H1 (cell line): Measurements from ENCODE around the gene SENP2. TPM values are rescaled to one million over a fixed set of nuclear protein-coding genes. Genes with fewer than 3 reads are reported as not detected.

ENCODE experiments used
- CTCF ChIA-PET: fragments of 300-600 bp; sonication (Branson Sonifier 250); formaldehyde crosslinking; loops from one replicate; lab custom pipeline; 2021; ENCODE audit not compliant: partially characterized antibody; lab: Charles Lee
- POLR2A ChIA-PET: fragments of 300-600 bp; sonication (Branson Sonifier 250); formaldehyde crosslinking; loops from one replicate; lab custom pipeline; 2021; ENCODE audit warnings: inconsistent platforms; ENCODE audit not compliant: partially characterized antibody; lab: Charles Lee
- DNase-seq, 2 experiments: peaks; one replicate each; pipeline versions ENCODE4 v3.0.0 to v3.0.0-alpha.2; 2010 to 2022; ENCODE audit warnings: low spot score in 2 of 2, low read depth in 1 of 2, mixed read lengths in 1 of 2
- FAIRE-seq: peaks from 2 replicates; lab custom pipeline; 2011; peaks lifted over from hg19 to GRCh38; lab: Jason Lieb, UNC
- H2AFZ ChIP-seq: 2 replicates; pipeline ENCODE4 v1.8.1; 2012; ENCODE audit warnings: low read length, inconsistent platforms
- H2AK5ac ChIP-seq: 2 replicates; pipeline ENCODE4 v1.6.1; 2013; ENCODE audit warnings: low read depth, low read length
- H2BK120ac ChIP-seq: replicated peaks from 2 replicates; pipeline ENCODE3; 2013; ENCODE audit warnings: low read depth, low read length, inconsistent platforms
- H2BK12ac ChIP-seq: 2 replicates; pipeline ENCODE4 v1.6.1; 2013; ENCODE audit warnings: low read depth, low read length
- H2BK15ac ChIP-seq: 2 replicates; pipeline ENCODE4 v1.6.1; 2013; ENCODE audit warnings: low read length
- H2BK20ac ChIP-seq: 2 replicates; pipeline ENCODE4 v1.6.1; 2013; ENCODE audit warnings: low read length
- H2BK5ac ChIP-seq: 2 replicates; pipeline ENCODE4 v1.6.1; 2013; ENCODE audit warnings: low read depth, low read length
- H3K14ac ChIP-seq: 2 replicates; pipeline ENCODE4 v1.6.1; 2013; ENCODE audit warnings: inconsistent platforms; ENCODE audit not compliant: insufficient read length
- H3K18ac ChIP-seq: 2 replicates; pipeline ENCODE4 v1.6.1; 2013; ENCODE audit warnings: low read length; ENCODE audit errors: extremely low read depth
- H3K23ac ChIP-seq: 2 replicates; pipeline ENCODE4 v1.6.1; 2013; ENCODE audit warnings: inconsistent platforms; ENCODE audit not compliant: insufficient read length
- H3K23me2 ChIP-seq: 2 replicates; pipeline ENCODE4 v1.6.1; 2013; ENCODE audit warnings: low read depth, low read length
- H3K27ac ChIP-seq: 2 replicates; pipeline ENCODE4 v1.6.1; 2011; ENCODE audit warnings: low read depth, low read length, inconsistent platforms
- H3K27me3 ChIP-seq, 4 experiments: replicated peaks in 1 of 4; 1 replicate in 1 of 4; 2 replicates in 3 of 4; pipeline versions ENCODE4 v1.6.1 to v1.8.1; 2011 to 2013; ENCODE audit warnings: low read length in 3 of 4, mild to moderate bottlenecking in 3 of 4, inconsistent platforms in 2 of 4, mixed read lengths in 2 of 4, moderate library complexity in 1 of 4; ENCODE audit not compliant: control insufficient read depth in 3 of 4, insufficient read depth in 3 of 4; ENCODE audit errors: extremely low read depth in 1 of 4
- H3K36me3 ChIP-seq, 4 experiments: 2 replicates each; pipeline versions ENCODE4 v1.6.1 to v1.8.1; 2011 to 2013; ENCODE audit warnings: mild to moderate bottlenecking in 4 of 4, low read length in 3 of 4, moderate library complexity in 2 of 4, control low read depth in 1 of 4, inconsistent platforms in 1 of 4; ENCODE audit not compliant: insufficient read depth in 4 of 4, control insufficient read depth in 2 of 4
- H3K4ac ChIP-seq: replicated peaks from 2 replicates; pipeline ENCODE3; 2013; ENCODE audit warnings: low read length, low read depth, mixed read lengths, inconsistent platforms; ENCODE audit not compliant: insufficient read length
- H3K4me1 ChIP-seq, 4 experiments: replicated peaks in 1 of 4; 1 replicate in 1 of 4; 2 replicates in 3 of 4; pipeline versions ENCODE4 v1.6.1 to v1.8.1; 2011 to 2013; ENCODE audit warnings: low read length in 3 of 4, inconsistent platforms in 2 of 4, mixed read lengths in 1 of 4; ENCODE audit not compliant: insufficient read depth in 4 of 4, control insufficient read depth in 3 of 4
- H3K4me2 ChIP-seq, 2 experiments: 2 replicates each; pipeline versions ENCODE4 v1.6.1 to v1.8.1; 2011 to 2013; ENCODE audit warnings: low read depth in 2 of 2, low read length in 2 of 2, control low read depth in 1 of 2, inconsistent platforms in 1 of 2, mild to moderate bottlenecking in 1 of 2; ENCODE audit not compliant: insufficient read depth in 1 of 2
- H3K4me3 ChIP-seq, 4 experiments: fragments of 200-600, 300-600 bp in 1 of 4; sonication (generic), shearing (Covaris generic), sonication (Bioruptor Twin) in 1 of 4; 2 replicates each; pipeline versions ENCODE4 v1.5.1 to v1.8.1; 2011 to 2016; ENCODE audit warnings: low read length in 4 of 4, low read depth in 3 of 4, control low read depth in 2 of 4, inconsistent platforms in 2 of 4, mild to moderate bottlenecking in 2 of 4, mixed read lengths in 1 of 4, moderate library complexity in 1 of 4; ENCODE audit not compliant: insufficient read depth in 2 of 4; ENCODE audit errors: extremely low read depth in 1 of 4
- H3K56ac ChIP-seq: replicated peaks from 2 replicates; pipeline ENCODE3; 2013; ENCODE audit warnings: low read depth, mild to moderate bottlenecking, mixed read lengths, low read length, inconsistent platforms; ENCODE audit not compliant: insufficient read length
- H3K79me1 ChIP-seq: 2 replicates; pipeline ENCODE4 v1.6.1; 2013; ENCODE audit warnings: low read depth, low read length, control low read depth
- H3K79me2 ChIP-seq, 2 experiments: 2 replicates each; pipeline versions ENCODE4 v1.6.1 to v1.8.1; 2012 to 2013; ENCODE audit warnings: low read length in 2 of 2, mild to moderate bottlenecking in 2 of 2, inconsistent platforms in 1 of 2; ENCODE audit not compliant: insufficient read depth in 2 of 2, control insufficient read depth in 1 of 2
- H3K9ac ChIP-seq, 4 experiments: replicated peaks in 1 of 4; 1 replicate in 1 of 4; 2 replicates in 3 of 4; pipeline versions ENCODE4 v1.6.1 to v1.8.1; 2011 to 2013; ENCODE audit warnings: low read depth in 3 of 4, low read length in 3 of 4, control low read depth in 2 of 4, mild to moderate bottlenecking in 2 of 4, moderate library complexity in 2 of 4, inconsistent platforms in 1 of 4; ENCODE audit errors: extremely low read depth in 1 of 4
- H3K9me3 ChIP-seq, 2 experiments: 2 replicates each; pipeline versions ENCODE4 v1.6.1 to v1.8.1; 2012 to 2013; ENCODE audit warnings: mild to moderate bottlenecking in 2 of 2, moderate library complexity in 2 of 2, control low read depth in 1 of 2, inconsistent platforms in 1 of 2, low read depth in 1 of 2, low read length in 1 of 2, mixed read lengths in 1 of 2; ENCODE audit not compliant: insufficient read depth in 2 of 2
- H4K20me1 ChIP-seq, 2 experiments: replicated peaks in 1 of 2; 2 replicates each; pipeline versions ENCODE3 to v1.8.1; 2011 to 2013; ENCODE audit warnings: inconsistent platforms in 2 of 2, low read length in 2 of 2, mild to moderate bottlenecking in 1 of 2; ENCODE audit not compliant: insufficient read depth in 2 of 2, control insufficient read depth in 1 of 2
- H4K5ac ChIP-seq: 2 replicates; pipeline ENCODE4 v1.6.1; 2013; ENCODE audit warnings: low read length, low read depth, mixed read lengths, inconsistent platforms; ENCODE audit not compliant: insufficient read length
- H4K8ac ChIP-seq: 2 replicates; pipeline ENCODE4 v1.8.0; 2013; ENCODE audit warnings: mild to moderate bottlenecking, moderate library complexity, low read length, inconsistent platforms; ENCODE audit not compliant: insufficient read depth; ENCODE audit errors: extremely low read depth
- H4K91ac ChIP-seq: replicated peaks from 2 replicates; pipeline ENCODE3; 2013; ENCODE audit warnings: low read length, mixed read lengths, inconsistent platforms; ENCODE audit not compliant: insufficient read length
- BACH1 ChIP-seq: IDR thresholded peaks from 2 replicates; pipeline ENCODE4 v1.6.1; 2012; ENCODE audit warnings: low read length, improper control_type of control experiment
- BRCA1 ChIP-seq: IDR thresholded peaks from 2 replicates; pipeline ENCODE4 v1.6.1; 2012; ENCODE audit warnings: low read depth, low read length, improper control_type of control experiment
- CBX8 ChIP-seq: fragments of 300-800, 300-1000 bp; sonication (generic); IDR thresholded peaks from 2 replicates; pipeline ENCODE4 v1.7.1; 2016; ENCODE audit warnings: low read depth, low read length, borderline replicate concordance
- KDM5A ChIP-seq: fragments of 200-600 bp; IDR thresholded peaks from 2 replicates; pipeline ENCODE4 v1.7.1; 2012; ENCODE audit warnings: mild to moderate bottlenecking, low read length, inconsistent platforms, mixed read lengths
- MAFK ChIP-seq: IDR thresholded peaks from 2 replicates; pipeline ENCODE4 v1.6.1; 2012; ENCODE audit warnings: low read depth, mild to moderate bottlenecking, improper control_type of control experiment, low read length
- POU5F1 ChIP-seq: IDR thresholded peaks from 2 replicates; pipeline ENCODE4 v1.6.1; 2011; ENCODE audit warnings: low read depth, mild to moderate bottlenecking, low read length, moderate library complexity
- RAD21 ChIP-seq, 2 experiments: IDR thresholded peaks in 1 of 2; conservative IDR thresholded peaks in 1 of 2; 2 replicates each; pipeline ENCODE4 v1.6.1; 2011; ENCODE audit warnings: low read depth in 2 of 2, low read length in 2 of 2, improper control_type of control experiment in 1 of 2, inconsistent platforms in 1 of 2, mild to moderate bottlenecking in 1 of 2, moderate library complexity in 1 of 2
- RBBP5 ChIP-seq: IDR thresholded peaks from 2 replicates; pipeline ENCODE4 v1.7.1; 2012; ENCODE audit warnings: low read depth, mild to moderate bottlenecking, inconsistent platforms, low read length, moderate library complexity, borderline replicate concordance
- RFX5 ChIP-seq: IDR thresholded peaks from 2 replicates; pipeline ENCODE4 v1.6.1; 2011; ENCODE audit warnings: low read depth, low read length, improper control_type of control experiment, borderline replicate concordance
- SIN3A ChIP-seq, 2 experiments: IDR thresholded peaks in 1 of 2; conservative IDR thresholded peaks in 1 of 2; 2 replicates each; pipeline ENCODE4 v1.6.1; 2011 to 2012; ENCODE audit warnings: low read length in 2 of 2, improper control_type of control experiment in 1 of 2, low read depth in 1 of 2, mild to moderate bottlenecking in 1 of 2
- SIRT6 ChIP-seq: IDR thresholded peaks from one replicate; pipeline ENCODE4 v1.7.1; 2012; ENCODE audit warnings: low read length, inconsistent platforms
- YY1 ChIP-seq: IDR thresholded peaks from 2 replicates; pipeline ENCODE4 v1.6.1; 2011; ENCODE audit warnings: low read depth, mild to moderate bottlenecking, low read length
- WGBS, 2 experiments: shearing (Covaris generic) in 1 of 2; methylation state at CpG; one replicate each; pipeline versions ENCODE4 v1.1.6 to v1.1.7; 2013 to 2015; ENCODE audit warnings: low lambda C conversion rate in 2 of 2, mixed read lengths in 2 of 2, inconsistent platforms in 1 of 2, low coverage in 1 of 2, missing lambda C conversion rate in 1 of 2; ENCODE audit not compliant: insufficient replicate concordance in 2 of 2, insufficient coverage in 1 of 2, insufficient read length in 1 of 2; ENCODE audit errors: extremely low coverage in 1 of 2, missing lambda C conversion rate in 1 of 2; 5-methylcytosine and 5-hydroxymethylcytosine counted together
- polyA plus RNA-seq, 7 experiments: library from polyadenylated mRNA; depleted of rRNA in 3 of 7; stranded (reverse) in 5 of 7; unstranded in 2 of 7; fragments of >200 nt in 5 of 7; fragments of 200-250 nt in 2 of 7; gene quantifications; 1 replicate in 5 of 7; 2 replicates in 1 of 7; 4 replicates in 1 of 7; pipeline versions ENCODE4 v1.2.1 to v1.2.3, GENCODE V29; 2011 to 2013; ENCODE audit warnings: missing spikeins in 2 of 7, mixed read lengths in 2 of 7
- total RNA-seq: library from RNA; stranded (reverse); fragmentation: NEBNext Ultra II Directional; extraction: Animal tissue kit (Norgen Biotek cat#: 25700); gene quantifications from 2 replicates; pipeline ENCODE4 v1.2.1, GENCODE V29; 2021
- TF ChIP-seq, protein P1 (sequence below): IDR thresholded peaks from 2 replicates; pipeline ENCODE4 v1.6.1; 2011; ENCODE audit warnings: low read depth, mild to moderate bottlenecking, low read length; ENCODE audit not compliant: insufficient read depth

The SENP2 gene
- total and polyA plus RNA-seq, 2 of the 8 experiments (the other 6 are each of a cell fraction or from before 2014, with no cell fraction given), result 25.2 to 69.3 TPM

- Histone ChIP-seq H3K56ac (no peak overlapping the region), H4K20me1 (peaks cover 11% of the 10 kb centered on the region in 2 experiments), H3K4ac (no peak overlapping the region), H3K9me3 (no peaks in the 10 kb centered on the region), H3K4me3 (peak overlapping the region; percentile 75 to 90 (median 84)), H3K27ac (peak overlapping the region; percentile 69), H2AK5ac (no peak overlapping the region), H3K79me1 (peaks cover 12% of the 10 kb centered on the region), H2BK12ac (no peak overlapping the region), H3K14ac (no peak overlapping the region), H3K4me1 (peaks cover 0 to 22% (median 7%) of the 10 kb centered on the region in 4 experiments; a peak in 5 of 7 replicates), H4K91ac (no peak overlapping the region), H3K36me3 (peaks cover 0 to 7% (median 2%) of the 10 kb centered on the region in 4 experiments; a peak in 3 of 8 replicates), H2AFZ (no peak overlapping the region), H3K79me2 (peaks cover 25 to 83% of the 10 kb centered on the region in 2 experiments), H3K18ac (no peak overlapping the region), H2BK15ac (no peak overlapping the region), H3K4me2 (peak overlapping the region; percentile 90 to 97), H2BK20ac (no peak overlapping the region), H2BK120ac (no peak overlapping the region), H3K27me3 (no peaks in the 10 kb centered on the region), H3K23ac (no peak overlapping the region), H3K9ac (peak overlapping the region; percentile 31 to 86 (median 84)), H2BK5ac (peak overlapping the region; percentile 46; the same call in 1 of the 2 replicates), H3K23me2 (peaks cover 12% of the 10 kb centered on the region), H4K5ac (no peak overlapping the region), H4K8ac (peak overlapping the region; percentile 54; the same call in 1 of the 2 replicates)
- CTCF ChIA-PET, result interaction anchor here (0.6 to 1.5 kb wide), 7 partner anchors 9 to 74 kb away, joined by 3 to 8 read pairs (median 3); no protein-coding TSS in a partner anchor
- 25% methylated on average over 7 of the region's 7 CpGs; no CpG with 5 or more reads in 1 of the 2 experiments for whole genome bisulfite sequencing, 2 experiments
- no peak for FAIRE-seq
- DNase-seq, result no peak
- POLR2A ChIA-PET, result interaction anchor here (0.6 to 2.1 kb wide), 11 partner anchors 11 to 350 kb away, joined by 3 to 11 read pairs (median 4); partner anchors contain the start of genes TMEM41A and TRA2B
- TF ChIP-seq CBX8 (no peak), RFX5 (no peak), MAFK (no peak), KDM5A (no peak), SIRT6 (no peak), POU5F1 (no peak), RBBP5 (no peak), YY1 (no peak), SIN3A (conservative IDR thresholded peaks at IDR 0.05 in 1 of 2, IDR thresholded peaks at IDR 0.05 in 1 of 2; ENCODE audit: low read depth in 1 of 2, low read length in 2 of 2) (no peak; a peak in 1 of 4 replicates), BRCA1 (no peak), RAD21 (IDR thresholded peaks at IDR 0.05 in 1 of 2, conservative IDR thresholded peaks at IDR 0.05 in 1 of 2; ENCODE audit: low read depth in 2 of 2, low read length in 2 of 2) (no peak), BACH1 (no peak)
- TF ChIP-seq, protein P1, sequence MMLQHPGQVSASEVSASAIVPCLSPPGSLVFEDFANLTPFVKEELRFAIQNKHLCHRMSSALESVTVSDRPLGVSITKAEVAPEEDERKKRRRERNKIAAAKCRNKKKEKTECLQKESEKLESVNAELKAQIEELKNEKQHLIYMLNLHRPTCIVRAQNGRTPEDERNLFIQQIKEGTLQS, result no peak
These were observed 568 bp downstream of the SENP2 start for GRCh38 chr3:185586686-185587039.
